HepG2 (cell line): ENCODE data around the gene HLA-DMB. TPM values are rescaled to one million over a fixed set of nuclear protein-coding genes. Genes with fewer than 3 reads are reported as not detected.

Source experiments
- BRD4 ChIP-seq: sonication (generic); formaldehyde crosslinking; IDR thresholded peaks from 2 replicates; pipeline ENCODE4 v1.4.0; 2020; ENCODE audit warnings: missing genetic modification reagents
- FOXA1 ChIP-seq, 2 experiments: fragments of 450-650 bp in 1 of 2; sonication (generic) in 1 of 2; formaldehyde crosslinking in 1 of 2; IDR thresholded peaks; 2 replicates each; pipeline versions ENCODE4 v1.4.0 to v1.6.1; 2016 to 2020; ENCODE audit warnings: missing genetic modification reagents in 1 of 2
- GLI4 ChIP-seq: sonication (generic); formaldehyde crosslinking; IDR thresholded peaks from 2 replicates; pipeline ENCODE4 v1.5.1; 2020; ENCODE audit warnings: missing genetic modification reagents, mild to moderate bottlenecking, moderate library complexity, borderline replicate concordance
- KAT7 ChIP-seq: IDR thresholded peaks from 2 replicates; pipeline ENCODE4 v1.6.1; 2018; ENCODE audit warnings: borderline replicate concordance, missing compliant biosample characterization
- NFE2 ChIP-seq: sonication (generic); formaldehyde crosslinking; IDR thresholded peaks from 2 replicates; pipeline ENCODE4 v1.4.0; 2020; ENCODE audit warnings: missing genetic modification reagents
- NFE2L1 ChIP-seq: sonication (generic); formaldehyde crosslinking; IDR thresholded peaks from 2 replicates; pipeline ENCODE4 v1.4.0; 2020; ENCODE audit warnings: missing genetic modification reagents, mild to moderate bottlenecking, borderline replicate concordance
- PTBP1 ChIP-seq: fragments of 200-400 bp; formaldehyde crosslinking; IDR thresholded peaks from 2 replicates; pipeline ENCODE4 v1.6.1; 2018; ENCODE audit warnings: low read length, low read depth; ENCODE audit not compliant: poor library complexity, severe bottlenecking
- RARA ChIP-seq: IDR thresholded peaks from 2 replicates; pipeline ENCODE4 v1.6.1; 2016; ENCODE audit warnings: missing genetic modification reagents, missing compliant biosample characterization
- ZNF841 ChIP-seq: sonication (generic); formaldehyde crosslinking; IDR thresholded peaks from 2 replicates; pipeline ENCODE4 v1.8.1; 2023; ENCODE audit warnings: missing genetic modification reagents, borderline replicate concordance
- polyA plus RNA-seq, 8 experiments: library from polyadenylated mRNA; depleted of rRNA in 3 of 8; stranded (reverse) in 7 of 8; unstranded in 1 of 8; fragments of >200 nt; fragmentation: Illumina TruSeq in 4 of 8; extraction: Trizol in 4 of 8; gene quantifications; 2 replicates each; pipeline versions ENCODE4 v1.2.1 to v1.2.3, GENCODE V29; 2011 to 2016; ENCODE audit warnings: low read depth in 4 of 8, missing spikeins in 1 of 8, mixed read lengths in 1 of 8; ENCODE audit not compliant: insufficient read depth in 1 of 8
- total RNA-seq, 5 experiments: library from RNA; depleted of rRNA; stranded (reverse); fragments of >200 nt; fragmentation: Illumina TruSeq; extraction: Trizol; gene quantifications; 2 replicates each; pipeline ENCODE4 v1.2.3, GENCODE V29; 2016; ENCODE audit warnings: low read depth in 1 of 5
- TF ChIP-seq, protein P1 (sequence below): IDR thresholded peaks from 2 replicates; pipeline ENCODE4 v1.6.1; 2016; ENCODE audit warnings: missing compliant biosample characterization, missing genetic modification reagents, borderline replicate concordance
- TF ChIP-seq, protein P2 (sequence below): sonication (generic); formaldehyde crosslinking; IDR thresholded peaks from one replicate; pipeline ENCODE4 v1.5.1; 2020; ENCODE audit warnings: mild to moderate bottlenecking, missing genetic modification reagents; ENCODE audit errors: not compliant biosample characterization
- TF ChIP-seq, protein P3 (sequence below): sonication (generic); formaldehyde crosslinking; IDR thresholded peaks from 2 replicates; pipeline ENCODE4 v1.5.0; 2020; ENCODE audit warnings: missing genetic modification reagents

Gene HLA-DMB
- total and polyA plus RNA-seq, 2 of the 13 experiments (the other 11 are each of a cell fraction or from before 2014, with no cell fraction given): not detected

DNA sequence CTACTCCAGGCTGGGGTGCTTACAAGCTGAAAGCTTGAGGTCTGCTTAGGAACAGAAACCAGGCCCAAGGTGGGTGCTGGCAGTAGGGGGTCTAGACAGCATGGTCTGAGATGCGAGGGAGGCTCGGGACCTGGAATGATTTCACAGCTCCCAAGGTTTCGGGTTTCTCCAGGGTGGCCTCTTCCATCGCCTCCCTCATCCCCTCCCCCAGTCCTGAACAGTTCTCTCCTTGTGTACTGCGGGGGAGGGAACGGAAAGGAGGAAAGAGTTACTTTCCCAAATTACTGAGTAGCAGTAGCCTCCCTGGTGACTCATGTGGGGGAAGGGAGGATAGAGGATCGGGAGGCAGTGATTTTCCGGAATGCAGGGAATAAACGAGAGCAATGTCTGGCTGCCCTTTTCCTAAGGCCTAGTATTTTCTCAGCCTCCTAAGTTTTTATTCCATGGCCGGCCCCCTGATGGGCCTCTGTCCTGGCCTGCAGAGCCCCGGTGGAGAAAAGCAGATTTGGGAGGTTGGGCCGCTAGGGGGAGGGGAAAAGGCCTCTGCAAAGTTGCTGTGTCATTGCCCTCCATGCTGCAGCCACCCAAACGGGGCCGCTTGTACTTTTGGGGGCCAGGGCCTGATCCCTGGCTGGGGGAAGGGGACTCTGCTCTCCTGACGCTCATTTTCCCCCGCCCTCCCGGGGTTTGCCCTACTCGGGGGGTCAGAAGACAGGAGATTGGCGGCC lies 29.0 kb upstream of the HLA-DMB start (continued):
- TF ChIP-seq PTBP1 (peak; percentile 92), KAT7 (CRISPR knock-in tag) (no peak), BRD4 (CRISPR knock-in tag) (peak; percentile 91), NFE2 (CRISPR knock-in tag) (peak; percentile 97), NFE2L1 (CRISPR knock-in tag) (peak; percentile 100), ZNF841 (CRISPR knock-in tag) (0 out of 2 replicates have a peak, but pooled peaks have one; percentile 23), GLI4 (CRISPR knock-in tag) (peak; percentile 94; the same call in 1 of the 2 replicates), RARA (CRISPR knock-in tag) (0 out of 2 replicates have a peak, but pooled peaks have one; percentile 17), FOXA1 (IDR thresholded peaks at IDR 0.05) (no peak), FOXA1 (CRISPR knock-in tag; IDR thresholded peaks at IDR 0.05) (0 out of 2 replicates have a peak, but pooled peaks have one; percentile 24)
- TF ChIP-seq, protein P1, sequence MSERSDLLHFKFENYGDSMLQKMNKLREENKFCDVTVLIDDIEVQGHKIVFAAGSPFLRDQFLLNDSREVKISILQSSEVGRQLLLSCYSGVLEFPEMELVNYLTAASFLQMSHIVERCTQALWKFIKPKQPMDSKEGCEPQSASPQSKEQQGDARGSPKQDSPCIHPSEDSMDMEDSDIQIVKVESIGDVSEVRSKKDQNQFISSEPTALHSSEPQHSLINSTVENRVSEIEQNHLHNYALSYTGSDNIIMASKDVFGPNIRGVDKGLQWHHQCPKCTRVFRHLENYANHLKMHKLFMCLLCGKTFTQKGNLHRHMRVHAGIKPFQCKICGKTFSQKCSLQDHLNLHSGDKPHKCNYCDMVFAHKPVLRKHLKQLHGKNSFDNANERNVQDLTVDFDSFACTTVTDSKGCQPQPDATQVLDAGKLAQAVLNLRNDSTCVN: peak; percentile 0; the same call in 1 of the 2 replicates
- TF ChIP-seq, protein P2, sequence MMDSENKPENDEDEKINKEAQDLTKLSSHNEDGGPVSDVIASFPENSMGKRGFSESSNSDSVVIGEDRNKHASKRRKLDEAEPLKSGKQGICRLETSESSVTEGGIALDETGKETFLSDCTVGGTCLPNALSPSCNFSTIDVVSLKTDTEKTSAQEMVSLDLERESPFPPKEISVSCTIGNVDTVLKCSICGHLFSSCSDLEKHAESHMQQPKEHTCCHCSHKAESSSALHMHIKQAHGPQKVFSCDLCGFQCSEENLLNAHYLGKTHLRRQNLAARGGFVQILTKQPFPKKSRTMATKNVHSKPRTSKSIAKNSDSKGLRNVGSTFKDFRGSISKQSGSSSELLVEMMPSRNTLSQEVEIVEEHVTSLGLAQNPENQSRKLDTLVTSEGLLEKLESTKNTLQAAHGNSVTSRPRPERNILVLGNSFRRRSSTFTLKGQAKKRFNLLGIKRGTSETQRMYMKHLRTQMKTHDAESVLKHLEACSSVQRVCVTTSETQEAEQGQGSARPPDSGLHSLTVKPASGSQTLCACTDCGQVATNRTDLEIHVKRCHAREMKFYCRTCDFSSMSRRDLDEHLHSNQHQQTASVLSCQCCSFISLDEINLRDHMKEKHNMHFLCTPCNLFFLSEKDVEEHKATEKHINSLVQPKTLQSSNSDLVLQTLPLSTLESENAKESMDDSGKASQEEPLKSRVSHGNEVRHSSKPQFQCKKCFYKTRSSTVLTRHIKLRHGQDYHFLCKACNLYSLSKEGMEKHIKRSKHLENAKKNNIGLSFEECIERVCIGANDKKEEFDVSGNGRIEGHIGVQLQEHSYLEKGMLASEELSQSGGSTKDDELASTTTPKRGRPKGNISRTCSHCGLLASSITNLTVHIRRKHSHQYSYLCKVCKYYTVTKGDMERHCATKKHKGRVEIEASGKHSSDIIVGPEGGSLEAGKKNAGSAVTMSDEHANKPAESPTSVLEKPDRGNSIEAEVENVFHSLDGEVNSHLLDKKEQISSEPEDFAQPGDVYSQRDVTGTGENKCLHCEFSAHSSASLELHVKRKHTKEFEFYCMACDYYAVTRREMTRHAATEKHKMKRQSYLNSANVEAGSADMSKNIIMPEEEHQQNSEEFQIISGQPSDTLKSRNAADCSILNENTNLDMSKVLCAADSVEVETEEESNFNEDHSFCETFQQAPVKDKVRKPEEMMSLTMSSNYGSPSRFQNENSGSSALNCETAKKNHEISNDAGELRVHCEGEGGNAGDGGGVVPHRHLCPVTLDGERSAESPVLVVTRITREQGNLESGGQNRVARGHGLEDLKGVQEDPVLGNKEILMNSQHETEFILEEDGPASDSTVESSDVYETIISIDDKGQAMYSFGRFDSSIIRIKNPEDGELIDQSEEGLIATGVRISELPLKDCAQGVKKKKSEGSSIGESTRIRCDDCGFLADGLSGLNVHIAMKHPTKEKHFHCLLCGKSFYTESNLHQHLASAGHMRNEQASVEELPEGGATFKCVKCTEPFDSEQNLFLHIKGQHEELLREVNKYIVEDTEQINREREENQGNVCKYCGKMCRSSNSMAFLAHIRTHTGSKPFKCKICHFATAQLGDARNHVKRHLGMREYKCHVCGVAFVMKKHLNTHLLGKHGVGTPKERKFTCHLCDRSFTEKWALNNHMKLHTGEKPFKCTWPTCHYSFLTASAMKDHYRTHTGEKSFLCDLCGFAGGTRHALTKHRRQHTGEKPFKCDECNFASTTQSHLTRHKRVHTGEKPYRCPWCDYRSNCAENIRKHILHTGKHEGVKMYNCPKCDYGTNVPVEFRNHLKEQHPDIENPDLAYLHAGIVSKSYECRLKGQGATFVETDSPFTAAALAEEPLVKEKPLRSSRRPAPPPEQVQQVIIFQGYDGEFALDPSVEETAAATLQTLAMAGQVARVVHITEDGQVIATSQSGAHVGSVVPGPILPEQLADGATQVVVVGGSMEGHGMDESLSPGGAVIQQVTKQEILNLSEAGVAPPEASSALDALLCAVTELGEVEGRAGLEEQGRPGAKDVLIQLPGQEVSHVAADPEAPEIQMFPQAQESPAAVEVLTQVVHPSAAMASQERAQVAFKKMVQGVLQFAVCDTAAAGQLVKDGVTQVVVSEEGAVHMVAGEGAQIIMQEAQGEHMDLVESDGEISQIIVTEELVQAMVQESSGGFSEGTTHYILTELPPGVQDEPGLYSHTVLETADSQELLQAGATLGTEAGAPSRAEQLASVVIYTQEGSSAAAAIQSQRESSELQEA (CRISPR knock-in tag): peak; percentile 38
- TF ChIP-seq, protein P3, sequence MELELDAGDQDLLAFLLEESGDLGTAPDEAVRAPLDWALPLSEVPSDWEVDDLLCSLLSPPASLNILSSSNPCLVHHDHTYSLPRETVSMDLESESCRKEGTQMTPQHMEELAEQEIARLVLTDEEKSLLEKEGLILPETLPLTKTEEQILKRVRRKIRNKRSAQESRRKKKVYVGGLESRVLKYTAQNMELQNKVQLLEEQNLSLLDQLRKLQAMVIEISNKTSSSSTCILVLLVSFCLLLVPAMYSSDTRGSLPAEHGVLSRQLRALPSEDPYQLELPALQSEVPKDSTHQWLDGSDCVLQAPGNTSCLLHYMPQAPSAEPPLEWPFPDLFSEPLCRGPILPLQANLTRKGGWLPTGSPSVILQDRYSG: peak; percentile 82
